HG02588 (cell line): ENCODE data around the gene TARBP1.
"Not testable (repeated sequence)": the region's sequence is repeated elsewhere in the genome, so short reads cannot be mapped to it uniquely, and the experiment has no call there.

ENCODE experiments used
- ATAC-seq: cut with Tn5 transposase; IDR thresholded peaks from one replicate; pipeline ENCODE4 v1.9.1; 2021; ENCODE audit warnings: mild to moderate bottlenecking, moderate library complexity; ENCODE audit not compliant: unreplicated experiment

TARBP1 gene

GRCh38 chr1:234478481-234479309 lies at the start of gene TARBP1:
Gene TARBP1 (minus strand): TSS chr1:234479179. CDS start chr1:234479103, 76 bp downstream.
- ATAC-seq, result peak; percentile 72

GRCh38 chr1:234528074-234528865 lies 49.3 kb upstream of the TARBP1 start:
- ATAC-seq, result no peak

- no peak for ATAC-seq
Observed at GRCh38 chr1:234527346-234527745, 48.4 kb upstream of the TARBP1 start.

- no peak for ATAC-seq
Observed at GRCh38 chr1:234526922-234527321, 47.9 kb upstream of the TARBP1 start.

GRCh38 chr1:234525099-234525799 lies 46.3 kb upstream of the TARBP1 start:
- no peak for ATAC-seq

GRCh38 chr1:234521836-234522235 lies 42.9 kb upstream of the TARBP1 start:
- no peak for ATAC-seq

- no peak for ATAC-seq
Observed at GRCh38 chr1:234520908-234521817, 42.2 kb upstream of the TARBP1 start.

- no peak for ATAC-seq
Observed at GRCh38 chr1:234519506-234519905, 40.5 kb upstream of the TARBP1 start.

- no peak for ATAC-seq
Observed at GRCh38 chr1:234518876-234519275, 39.9 kb upstream of the TARBP1 start.

- ATAC-seq, result not testable (repeated sequence)
Observed at GRCh38 chr1:234518086-234518485, 39.1 kb upstream of the TARBP1 start.

- no peak for ATAC-seq
Observed at GRCh38 chr1:234517110-234517802, 38.3 kb upstream of the TARBP1 start.

GRCh38 chr1:234515821-234516241 lies 36.9 kb upstream of the TARBP1 start:
- ATAC-seq, result no peak

- no peak for ATAC-seq
Observed at GRCh38 chr1:234515411-234515810, 36.4 kb upstream of the TARBP1 start.

- ATAC-seq, result no peak
Observed at GRCh38 chr1:234512451-234512861, 33.5 kb upstream of the TARBP1 start.

- ATAC-seq, result no peak
Observed at GRCh38 chr1:234509457-234510328, 30.7 kb upstream of the TARBP1 start.

GRCh38 chr1:234507626-234508387 lies 28.8 kb upstream of the TARBP1 start:
- ATAC-seq, result no peak

- ATAC-seq, result no peak
Observed at GRCh38 chr1:234507089-234507488, 28.1 kb upstream of the TARBP1 start.

- no peak for ATAC-seq
Observed at GRCh38 chr1:234505769-234506102, 26.8 kb upstream of the TARBP1 start.
